HG03521 (cell line): ENCODE results near the gene ASRGL1.
"Not testable (repeated sequence)": the region's sequence is repeated elsewhere in the genome, so short reads cannot be mapped to it uniquely, and the experiment has no call there.

Source experiments
- ATAC-seq: cut with Tn5 transposase; IDR thresholded peaks from one replicate; pipeline ENCODE4 v1.9.1; 2021; ENCODE audit warnings: mild to moderate bottlenecking, moderate library complexity; ENCODE audit not compliant: unreplicated experiment

The ASRGL1 gene

DNA sequence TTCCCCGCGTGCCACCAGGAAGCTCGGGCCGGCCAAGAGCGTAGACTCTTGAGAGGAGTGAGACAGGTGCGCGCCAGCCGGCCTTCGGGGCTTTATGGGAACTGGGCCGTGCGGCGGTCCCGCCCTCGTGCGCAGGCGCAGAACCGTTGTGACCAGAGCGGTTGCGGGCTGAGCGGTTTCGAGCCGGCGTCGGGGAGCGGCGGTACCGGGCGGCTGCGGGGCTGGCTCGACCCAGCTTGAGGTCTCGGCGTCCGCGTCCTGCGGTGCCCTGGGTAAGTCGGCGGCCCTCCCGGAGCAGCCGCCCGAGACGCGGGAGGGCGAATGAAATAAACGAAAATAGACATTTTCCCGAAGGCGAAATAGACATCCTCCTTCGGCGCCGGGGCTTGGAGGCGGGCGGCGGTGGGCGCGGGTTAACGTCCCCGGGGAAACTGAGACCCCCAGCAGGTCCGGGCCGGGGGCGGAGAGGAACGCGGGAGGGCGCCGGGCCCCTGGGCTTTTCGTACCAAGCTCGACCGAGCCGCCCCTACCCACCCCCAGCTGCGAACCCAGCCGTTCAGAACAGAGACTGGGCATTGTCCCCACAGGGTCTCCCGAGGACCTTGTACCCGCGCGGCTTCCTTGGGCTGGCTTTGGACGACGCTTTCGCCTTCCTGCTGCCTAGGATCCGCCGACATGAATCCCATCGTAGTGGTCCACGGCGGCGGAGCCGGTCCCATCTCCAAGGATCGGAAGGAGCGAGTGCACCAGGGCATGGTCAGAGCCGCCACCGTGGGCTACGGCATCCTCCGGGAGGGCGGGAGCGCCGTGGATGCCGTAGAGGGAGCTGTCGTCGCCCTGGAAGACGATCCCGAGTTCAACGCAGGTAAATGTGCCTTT, at the start of gene ASRGL1:
TSS of gene ASRGL1 (plus strand) at position 146 of the 879 bp plus-strand sequence. CDS start at position 676, 530 bp downstream.
- ATAC-seq, result no peak

DNA sequence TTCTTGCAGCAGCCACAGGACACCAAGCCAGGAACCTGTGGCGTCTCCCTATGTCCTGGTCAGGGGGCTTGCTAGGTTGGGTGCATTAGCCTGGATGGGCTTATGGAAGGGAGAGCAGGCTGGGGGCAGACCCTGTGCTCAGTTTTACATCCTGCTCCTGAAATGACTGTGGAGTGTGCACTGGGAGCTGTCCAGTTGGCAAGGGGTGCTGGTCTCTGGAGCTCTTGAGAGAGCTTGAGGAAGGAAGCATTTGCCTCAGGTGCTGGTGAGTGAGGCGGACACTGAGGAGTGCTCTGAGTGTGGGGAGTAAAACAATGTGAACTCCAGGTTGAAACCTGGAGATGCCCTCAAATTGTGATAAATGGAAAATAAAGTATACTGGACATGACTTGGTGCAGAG, 41.7 kb upstream of the ASRGL1 start:
- ATAC-seq, result no peak

DNA sequence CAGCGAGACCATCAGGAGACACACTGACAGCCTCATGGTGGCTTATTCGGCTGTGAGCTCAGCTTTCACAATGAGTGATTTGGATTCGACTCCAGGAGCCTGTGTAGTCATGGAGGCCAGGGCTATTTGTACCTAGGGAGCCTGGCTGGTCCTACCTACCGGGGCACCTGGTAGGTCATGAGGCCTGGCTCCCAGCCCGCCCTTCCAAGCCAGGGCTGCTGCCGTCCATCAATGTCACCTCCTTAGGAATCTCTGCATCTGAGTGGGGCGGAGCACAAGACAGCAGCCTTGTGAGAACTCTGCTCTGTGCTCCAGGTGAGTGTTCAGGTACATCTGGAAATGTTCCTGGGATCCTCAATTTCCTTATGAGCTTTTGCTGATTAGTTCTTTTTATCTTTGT, 38.3 kb upstream of the ASRGL1 start, which contains the start of gene SCGB1D4:
TSS of gene SCGB1D4 (minus strand) at position 101 of the 400 bp plus-strand sequence. CDS start at position 36, 65 bp downstream.
- no peak for ATAC-seq

DNA sequence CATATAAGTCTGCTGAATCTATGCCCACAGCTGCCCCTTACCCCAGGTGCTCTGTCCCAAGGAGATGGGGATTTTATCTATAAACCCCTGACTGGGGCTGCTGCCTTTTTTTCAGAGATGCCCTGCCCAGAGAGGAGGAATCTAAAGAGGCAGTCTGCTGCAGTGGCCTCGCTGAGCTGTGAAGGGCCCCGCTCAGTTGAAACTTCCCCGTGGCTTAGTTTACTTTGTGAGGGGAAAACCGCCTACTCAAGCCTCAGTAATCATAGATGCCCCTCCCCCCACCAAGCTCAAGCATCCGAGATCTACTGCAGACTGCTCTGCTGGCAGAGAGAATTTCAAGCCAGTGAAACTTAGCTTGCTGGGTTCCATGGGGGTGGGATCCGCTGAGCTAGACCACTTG, 31.0 kb upstream of the ASRGL1 start:
- ATAC-seq, result no peak

DNA sequence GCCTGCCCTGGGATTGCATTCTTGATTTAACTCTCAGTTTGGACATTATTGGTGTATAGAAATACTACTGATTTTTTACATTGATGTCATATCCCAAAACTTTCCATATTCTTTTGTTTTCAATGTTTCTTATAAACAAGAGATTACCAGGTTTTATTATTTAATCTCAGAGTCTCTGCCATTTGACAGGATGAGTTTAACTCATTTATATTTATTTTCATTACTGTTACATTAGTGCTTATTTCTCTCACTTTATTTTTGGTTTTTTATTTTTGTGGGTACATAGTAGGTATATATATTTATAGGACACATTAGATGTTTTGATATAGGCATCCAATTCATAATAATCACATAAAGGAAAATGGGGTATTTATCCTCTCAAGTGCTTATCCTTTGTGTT, 29.3 kb upstream of the ASRGL1 start:
- ATAC-seq, result no peak

DNA sequence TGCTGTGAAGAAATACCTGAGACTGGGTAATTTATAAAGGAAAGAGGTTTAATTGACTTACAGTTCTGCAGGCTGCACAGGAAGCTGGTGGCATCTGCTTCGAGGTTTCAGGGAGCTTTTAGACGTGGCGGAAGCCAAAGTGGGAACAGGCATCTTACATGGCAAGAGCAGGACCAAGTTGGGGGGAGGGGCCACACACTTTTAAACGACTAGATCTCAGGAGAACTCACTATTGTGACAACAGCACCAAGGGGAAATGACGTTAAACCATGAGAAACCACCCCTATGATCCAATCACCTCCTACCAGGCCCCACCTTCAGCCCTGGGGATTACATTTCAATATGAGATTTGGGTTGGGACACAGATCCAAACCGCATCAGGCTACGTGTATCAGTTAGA, 27.3 kb upstream of the ASRGL1 start:
- ATAC-seq, result no peak

DNA sequence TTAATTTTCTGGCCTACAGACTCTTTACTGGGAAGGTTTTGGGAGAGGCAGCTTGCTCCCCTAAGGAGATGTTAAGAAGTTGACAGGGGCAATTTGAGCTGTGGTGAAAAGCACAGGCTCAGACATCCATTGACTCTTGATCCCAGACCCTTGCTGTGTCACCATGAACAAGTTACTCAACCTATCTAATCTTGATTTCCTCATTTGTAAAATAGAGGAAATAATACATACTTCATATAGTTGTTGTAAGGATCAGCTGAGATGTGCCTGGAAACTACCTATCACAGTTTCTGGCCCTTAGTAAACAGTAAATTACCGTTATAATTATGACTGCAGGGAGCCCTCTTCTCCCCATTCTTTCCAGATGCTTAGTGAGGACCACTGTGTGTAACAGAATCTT, 21.8 kb upstream of the ASRGL1 start:
- ATAC-seq, result no peak

DNA sequence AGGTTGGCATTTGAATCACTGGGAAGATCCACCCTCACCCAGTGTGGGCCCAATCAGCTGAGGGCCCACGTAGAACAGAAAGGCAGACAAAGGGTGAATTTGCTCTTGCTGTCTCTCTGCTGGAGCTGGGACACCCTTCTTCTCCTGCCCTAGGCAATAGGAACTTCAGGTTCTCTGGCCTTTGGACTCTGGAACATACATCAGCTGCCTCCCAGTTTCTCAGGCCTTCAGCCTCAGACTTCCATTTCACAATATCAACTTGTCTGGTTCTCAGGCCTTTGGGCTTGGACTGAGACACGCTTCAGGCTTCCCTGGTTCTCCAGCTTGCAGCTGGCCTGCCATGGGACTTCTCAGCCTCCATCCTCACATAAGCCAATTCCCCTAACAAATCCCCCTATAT, 14.7 kb upstream of the ASRGL1 start:
- no peak for ATAC-seq

DNA sequence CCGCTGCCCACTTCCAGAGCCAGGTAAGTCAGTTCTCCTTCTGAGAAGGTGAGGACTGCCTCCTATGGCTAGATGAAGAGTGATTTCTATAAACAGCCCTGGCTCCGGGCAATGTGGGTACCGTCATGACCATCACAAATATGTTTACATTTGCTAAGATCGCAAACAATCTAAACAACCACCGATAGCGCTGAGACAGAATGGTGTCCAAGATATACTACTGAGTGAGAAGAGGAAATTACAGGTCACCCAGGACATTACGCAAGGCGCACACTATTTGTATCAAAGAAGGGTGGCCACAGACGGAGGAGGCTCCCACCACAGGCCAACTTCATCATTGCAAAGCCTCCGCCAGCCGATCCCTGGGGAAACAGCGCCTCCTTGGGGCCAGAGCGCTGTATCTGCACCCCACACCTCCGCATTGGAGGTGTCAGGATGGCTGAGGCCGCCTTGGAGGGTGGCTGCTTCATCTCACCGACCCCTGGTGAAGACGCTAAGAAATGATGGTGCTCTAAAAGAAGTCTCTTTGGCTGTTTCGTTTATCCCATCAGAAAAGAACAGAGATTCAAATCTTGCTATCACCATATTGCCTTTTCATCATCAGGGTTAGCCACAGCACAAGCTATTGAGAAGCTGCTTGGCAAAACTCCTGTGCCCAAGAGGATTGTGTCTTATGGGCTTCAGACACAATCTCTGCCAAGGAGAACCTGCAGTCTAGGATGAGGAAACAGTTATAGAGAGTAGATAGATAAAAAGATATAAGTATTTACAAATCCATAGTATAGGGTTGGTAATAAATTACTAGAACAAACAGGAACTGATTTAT, 12.3 kb upstream of the ASRGL1 start:
- no peak for ATAC-seq

DNA sequence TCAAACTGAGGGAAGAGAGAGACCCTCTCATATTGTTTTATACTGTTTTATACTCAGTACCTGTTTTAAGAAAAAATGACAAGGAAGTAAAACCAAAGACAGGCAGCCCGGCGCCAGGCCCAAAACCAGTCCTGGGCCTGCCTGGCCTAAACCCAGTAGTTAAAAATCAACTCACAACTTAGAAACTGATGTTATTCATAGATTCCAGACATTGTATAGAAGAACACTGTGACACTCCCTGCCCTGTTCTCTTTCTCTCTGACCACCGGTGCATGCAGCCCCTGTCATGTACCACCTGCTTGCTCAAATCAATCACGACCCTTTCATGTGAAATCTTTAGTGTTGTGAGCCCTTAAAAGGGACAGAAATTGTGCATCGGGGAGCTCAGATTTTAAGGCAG, 11.5 kb upstream of the ASRGL1 start:
- ATAC-seq, result not testable (repeated sequence)

DNA sequence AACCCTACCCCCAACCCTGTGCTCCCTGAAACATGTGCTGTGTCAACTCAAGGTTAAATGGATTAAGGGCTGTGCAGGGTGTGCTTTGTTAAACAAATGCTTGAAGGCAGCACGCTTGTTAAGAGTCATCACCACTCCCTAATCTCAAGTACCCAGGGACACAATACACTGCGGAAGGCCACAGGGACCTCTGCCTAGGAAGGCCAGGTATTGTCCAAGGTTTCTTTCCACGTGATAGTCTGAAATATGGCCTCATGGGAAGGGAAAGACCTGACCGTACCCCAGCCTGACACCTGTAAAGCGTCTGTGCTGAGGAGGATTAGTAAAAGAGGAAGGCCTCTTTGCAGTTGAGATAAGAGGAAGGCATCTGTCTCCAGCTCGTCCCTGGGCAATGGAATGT, 10.5 kb upstream of the ASRGL1 start:
- ATAC-seq, result not testable (repeated sequence)

DNA sequence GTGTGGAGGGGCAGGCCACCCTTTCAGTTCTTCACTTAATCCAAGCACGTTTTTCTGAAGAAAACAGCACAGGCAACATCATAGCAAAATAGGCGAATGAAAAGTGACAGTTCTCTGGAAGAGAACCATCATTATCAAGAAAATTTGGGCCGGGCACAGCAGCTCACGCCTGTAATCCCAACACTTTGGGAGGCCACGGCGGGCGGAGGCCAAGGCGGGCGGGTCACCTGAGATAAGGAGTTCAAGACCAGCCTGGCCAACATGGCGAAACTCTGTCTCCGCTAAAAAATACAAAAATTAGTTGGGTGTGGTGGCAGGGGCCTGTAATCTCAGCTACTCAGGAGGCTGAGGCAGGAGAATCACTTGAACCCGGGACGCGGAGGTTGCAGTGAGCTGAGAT, 9.7 kb upstream of the ASRGL1 start:
- not testable (repeated sequence) for ATAC-seq

DNA sequence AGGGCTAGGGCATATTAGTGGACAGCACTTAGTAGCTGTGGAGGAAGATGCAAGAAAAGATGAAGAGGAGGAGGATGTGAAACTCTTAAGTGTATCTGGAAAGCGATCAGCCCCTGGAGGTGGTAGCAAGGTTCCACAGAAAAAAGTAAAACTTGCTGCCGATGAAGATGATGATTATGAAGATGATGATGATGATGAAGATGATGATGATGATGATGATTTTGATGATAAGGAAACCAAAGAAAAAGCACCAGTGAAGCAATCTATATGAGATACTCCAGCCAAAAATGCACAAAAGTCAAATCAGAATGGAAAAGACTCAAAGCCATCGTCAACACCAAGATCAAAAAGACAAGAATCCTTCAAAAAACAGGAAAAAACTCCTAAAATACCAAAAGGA, 6.0 kb upstream of the ASRGL1 start:
- ATAC-seq, result not testable (repeated sequence)

DNA sequence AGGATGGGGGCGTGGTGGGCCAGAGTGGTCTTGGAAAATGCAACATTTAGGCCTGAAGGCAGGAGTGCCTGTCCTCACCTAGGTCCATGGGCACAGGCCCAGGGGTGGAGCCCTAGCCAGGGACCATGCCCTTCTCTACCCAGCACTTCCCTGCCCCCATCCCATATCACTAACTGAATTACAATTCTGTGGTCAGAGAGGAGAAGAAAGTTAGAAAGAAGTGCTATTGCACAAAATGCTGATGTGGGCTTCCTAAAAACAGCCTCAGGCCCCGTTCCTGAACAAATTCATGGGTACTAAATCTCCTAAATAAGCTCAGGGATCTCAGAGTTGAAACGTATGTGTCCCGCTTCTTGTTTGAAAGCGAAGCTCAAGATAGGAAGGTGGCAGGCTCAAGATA, 3.5 kb upstream of the ASRGL1 start:
- no peak for ATAC-seq

DNA sequence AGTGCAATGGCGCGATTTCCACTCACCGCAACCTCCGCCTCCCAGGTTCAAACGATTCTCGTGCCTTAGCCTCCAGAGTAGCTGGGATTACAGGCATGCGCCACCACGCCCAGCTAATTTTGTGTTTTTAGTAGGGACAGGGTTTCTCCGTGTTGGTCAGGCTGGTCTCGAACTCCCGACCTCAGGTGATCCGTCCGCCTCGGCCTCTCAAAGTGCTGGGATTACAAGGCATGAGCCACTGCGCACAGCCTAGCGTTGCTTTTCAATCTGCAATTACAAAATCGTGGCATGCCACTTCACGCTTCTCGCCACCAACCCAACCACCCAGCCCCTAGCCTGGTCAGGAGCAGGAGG, 322 bp upstream of the ASRGL1 start:
- not testable (repeated sequence) for ATAC-seq

DNA sequence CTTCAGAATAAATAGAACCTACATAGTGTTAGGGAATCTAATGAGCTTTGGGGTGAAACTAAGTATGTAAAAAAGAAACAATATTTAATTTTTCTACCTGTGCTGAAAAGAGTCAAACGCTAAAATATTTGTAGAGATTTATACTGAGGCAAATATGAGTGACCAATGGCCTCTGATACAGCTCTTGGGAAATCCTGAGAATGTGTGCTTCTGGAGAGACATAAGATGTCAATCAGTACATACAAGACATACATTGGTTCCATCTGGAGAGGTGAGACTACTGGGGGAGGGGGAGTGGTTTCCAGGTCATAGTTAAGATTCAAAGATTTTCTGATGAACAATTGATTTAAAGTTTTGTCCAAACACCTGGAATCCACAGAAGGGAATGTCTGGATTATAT, 970 bp downstream of the ASRGL1 start:
- ATAC-seq, result no peak

DNA sequence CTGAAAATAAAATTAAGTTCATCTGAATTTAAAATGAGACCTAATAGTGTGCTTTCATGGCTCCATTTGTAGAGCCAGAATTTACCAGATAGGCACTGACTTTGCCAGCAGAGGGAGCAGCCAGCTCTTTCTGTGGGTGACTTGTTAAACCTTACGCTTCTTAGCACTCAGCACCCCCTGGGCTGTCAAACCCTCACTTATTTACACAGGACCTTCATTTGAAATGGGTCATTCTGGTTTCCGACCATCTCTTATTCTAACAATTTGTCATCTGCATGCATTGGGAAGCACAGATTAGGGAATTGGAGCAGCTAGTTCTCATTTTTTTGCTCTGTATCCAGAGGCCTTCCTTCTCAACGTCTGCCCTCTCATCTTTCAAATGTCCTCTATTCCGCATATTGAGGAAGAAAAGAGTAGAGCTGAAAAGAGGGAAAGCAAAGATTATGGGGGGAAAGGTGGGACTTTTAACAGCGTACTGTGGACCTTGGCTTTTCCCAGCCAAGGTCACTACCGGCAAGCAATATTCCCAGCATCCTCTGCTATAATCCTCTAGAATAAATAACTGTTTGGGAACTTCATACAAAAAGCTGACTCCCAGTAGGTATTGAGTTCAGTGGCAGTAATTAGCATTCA, 3.1 kb downstream of the ASRGL1 start:
- ATAC-seq, result no peak

DNA sequence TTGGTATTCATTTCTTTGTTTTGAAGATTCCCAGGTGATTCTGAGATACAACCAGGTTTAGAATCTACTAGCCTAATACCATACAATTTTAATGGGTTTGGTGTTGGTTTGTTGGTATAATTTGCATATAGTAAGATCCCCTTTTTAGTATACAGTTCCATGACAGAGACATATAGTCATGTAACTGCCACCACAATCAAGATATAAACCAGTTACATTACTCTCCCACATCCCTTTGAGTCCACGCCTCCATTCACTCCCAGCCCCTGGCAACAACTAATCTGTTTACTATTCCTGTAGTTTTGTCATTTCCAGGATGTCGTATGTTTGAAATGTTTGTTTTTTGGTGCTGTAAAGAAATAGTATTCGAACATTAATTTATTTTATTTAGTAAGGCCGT, 4.3 kb downstream of the ASRGL1 start:
- ATAC-seq, result no peak

DNA sequence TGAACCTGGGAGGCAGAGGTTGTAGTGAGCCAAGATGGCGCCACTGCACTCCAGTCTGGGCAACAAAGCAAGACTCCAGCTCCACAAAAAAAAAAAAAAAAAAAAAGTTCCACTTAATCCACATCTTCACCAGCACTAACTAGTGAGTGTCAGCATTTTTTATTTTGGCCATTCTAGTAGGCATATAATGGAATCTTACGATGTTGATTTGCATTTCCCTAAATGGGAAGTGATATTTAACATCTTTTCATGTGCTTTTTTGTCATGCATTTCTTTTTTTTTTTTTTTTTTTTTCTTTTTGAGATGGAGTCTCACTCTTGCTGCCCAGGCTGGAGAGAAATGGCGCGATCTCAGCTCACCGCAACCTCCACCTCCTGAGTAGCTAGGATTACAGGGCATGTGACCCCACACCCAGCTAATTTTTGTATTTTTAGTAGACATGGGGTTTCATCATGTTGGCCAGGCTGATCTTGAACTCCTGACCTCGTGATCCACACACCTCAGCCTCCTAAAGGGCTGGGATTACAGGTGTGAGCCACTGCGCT, 6.5 kb downstream of the ASRGL1 start:
- not testable (repeated sequence) for ATAC-seq

DNA sequence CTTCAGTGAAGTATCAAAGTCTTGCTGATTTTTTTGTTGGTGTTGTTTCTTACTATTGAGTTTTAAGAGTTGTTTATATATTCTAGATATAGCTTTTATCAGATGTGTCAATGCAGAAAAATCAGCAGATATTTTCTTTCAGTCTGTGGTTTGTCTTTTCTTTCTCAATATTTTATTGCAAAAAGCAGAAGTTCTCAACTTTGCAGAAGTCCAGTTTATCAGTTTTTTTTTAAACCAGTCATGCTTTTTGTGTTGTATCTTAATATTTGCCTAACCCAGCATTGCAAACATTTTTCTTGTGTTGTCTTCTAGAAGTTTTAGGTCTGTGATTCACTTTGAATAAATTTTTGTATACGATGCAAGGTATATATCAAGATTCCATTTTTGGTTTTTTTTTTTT, 7.0 kb downstream of the ASRGL1 start:
- no peak for ATAC-seq

DNA sequence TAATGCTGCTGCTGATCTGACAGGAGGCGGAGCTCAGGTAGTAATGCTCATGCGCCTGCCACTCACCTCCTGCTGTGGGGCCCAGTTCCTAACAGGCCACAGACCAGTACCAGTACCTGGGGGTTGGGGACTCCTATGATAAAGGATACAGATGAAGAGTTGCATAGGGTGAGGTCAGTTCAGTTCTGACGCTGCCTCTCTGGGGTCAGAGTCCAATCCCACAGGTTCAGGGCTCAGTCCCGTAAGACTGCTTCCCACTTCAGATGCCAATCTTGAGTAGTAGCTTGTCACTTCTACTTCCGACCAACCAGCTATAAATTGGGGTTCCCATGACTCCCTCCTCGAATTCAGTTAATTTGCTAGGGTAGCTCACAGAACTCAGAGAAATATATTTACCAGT, 8.6 kb downstream of the ASRGL1 start:
- no peak for ATAC-seq
